DMS79 (cell line): Measurements from ENCODE around the gene IFT80.

Experiments
- DNase-seq: peaks from one replicate; lab custom pipeline; 2025; lab: John Stamatoyannopoulos, UW

Gene IFT80

DNA sequence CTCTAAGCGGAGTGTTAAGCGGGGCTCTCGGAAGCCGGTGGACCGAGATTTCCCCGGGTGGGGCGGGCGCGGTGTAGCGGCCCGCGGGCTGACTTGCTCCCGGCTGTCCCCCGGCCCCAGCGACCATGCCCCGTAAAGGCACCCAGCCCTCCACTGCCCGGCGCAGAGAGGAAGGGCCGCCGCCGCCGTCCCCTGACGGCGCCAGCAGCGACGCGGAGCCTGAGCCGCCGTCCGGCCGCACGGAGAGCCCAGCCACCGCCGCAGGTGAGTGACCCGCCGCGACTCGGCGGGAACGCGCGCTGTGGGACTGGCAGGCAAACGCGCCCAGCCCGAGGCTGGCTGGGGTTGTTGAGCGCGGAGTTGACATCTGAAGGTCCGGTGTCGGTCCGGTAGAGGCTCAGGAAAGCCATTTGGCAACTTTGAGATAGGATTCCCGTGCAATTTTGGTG is 1.7 kb upstream of the IFT80 start:
- no peak for DNase-seq

DNA sequence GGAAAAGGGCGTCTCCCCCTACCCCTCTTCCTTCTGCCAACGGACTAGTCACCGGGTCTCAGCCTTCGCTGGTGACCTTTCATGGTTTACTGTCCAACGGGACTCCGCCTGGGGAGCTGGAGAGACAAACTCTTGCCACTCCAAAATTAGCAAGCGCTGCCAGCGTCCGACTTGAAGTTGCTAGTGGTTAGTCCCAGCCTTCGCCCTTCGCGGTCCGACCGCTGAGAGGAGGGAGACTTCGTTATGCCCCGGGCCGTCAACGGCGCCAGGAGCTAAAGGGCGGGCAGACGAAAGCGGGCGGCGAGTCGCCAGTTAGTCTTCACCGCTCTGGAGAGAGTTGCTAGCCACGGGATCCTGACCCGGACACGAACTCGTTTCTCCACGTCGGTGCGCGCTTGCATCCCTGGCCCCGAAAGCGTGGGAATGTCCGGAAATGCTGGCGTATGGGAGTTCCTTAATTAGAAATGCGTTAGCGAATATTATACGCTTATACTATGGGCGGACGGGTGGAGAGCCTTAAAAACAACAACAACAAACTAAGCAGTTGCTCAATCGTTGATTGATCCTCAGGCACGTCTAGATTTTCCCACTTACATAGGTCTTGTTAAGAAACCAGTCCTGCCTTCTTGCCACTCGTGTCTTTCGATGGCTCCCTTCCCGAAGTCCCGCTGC is 1.1 kb upstream of the IFT80 start:
- DNase-seq: no peak

DNA sequence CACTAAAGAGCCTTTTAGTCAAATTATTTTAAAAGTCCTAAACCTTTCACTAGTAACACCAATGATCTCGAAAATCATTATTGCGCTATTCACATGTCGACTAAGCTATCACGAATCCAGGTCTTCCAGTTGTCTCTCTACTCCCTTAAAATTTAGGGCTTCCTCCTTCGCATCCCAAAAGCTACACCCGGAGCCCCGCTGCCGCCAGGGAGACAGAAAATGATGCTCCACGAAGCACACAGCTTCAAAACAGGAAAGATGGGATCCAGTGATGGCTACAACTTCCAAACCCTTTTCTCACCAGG is 253 bp downstream of the IFT80 start:
- DNase-seq: no peak

DNA sequence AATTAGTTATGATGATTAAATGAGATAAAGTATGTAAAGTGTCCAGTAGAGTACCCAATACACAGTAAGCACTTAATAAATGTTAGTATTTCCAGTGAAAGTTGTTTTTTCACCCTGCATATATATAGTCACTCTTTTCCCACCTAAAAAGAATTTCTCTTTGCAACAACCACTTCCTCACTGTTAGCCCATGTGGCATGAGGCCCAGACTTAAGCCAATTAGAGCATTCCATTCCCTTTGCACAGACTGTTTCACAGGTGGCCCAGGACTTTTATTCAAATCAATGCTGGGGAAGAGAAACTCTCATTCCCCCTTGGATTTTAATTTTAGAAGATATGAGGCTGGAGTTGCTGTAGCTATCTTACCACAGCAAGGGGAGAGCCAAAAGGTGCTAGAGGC is 3.7 kb downstream of the IFT80 start:
- DNase-seq: no peak

DNA sequence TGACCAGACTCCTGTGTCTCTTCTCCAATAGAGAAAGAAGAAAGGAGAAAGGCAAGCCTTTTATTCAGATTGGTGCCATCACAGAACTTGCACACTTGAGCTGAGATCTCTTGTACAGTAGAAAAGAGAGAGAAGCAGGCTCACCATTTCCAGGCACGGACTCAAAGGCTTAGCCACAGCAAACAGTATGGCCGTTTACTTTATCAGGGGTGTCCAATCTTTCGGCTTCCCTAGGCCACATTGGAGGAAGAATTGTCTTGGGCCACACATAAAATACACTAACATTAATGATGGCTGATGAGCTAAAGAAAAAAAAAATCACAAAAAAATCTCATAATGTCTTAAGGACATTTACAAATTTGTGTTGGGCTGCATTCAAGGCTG is 5.0 kb downstream of the IFT80 start:
- DNase-seq: no peak

DNA sequence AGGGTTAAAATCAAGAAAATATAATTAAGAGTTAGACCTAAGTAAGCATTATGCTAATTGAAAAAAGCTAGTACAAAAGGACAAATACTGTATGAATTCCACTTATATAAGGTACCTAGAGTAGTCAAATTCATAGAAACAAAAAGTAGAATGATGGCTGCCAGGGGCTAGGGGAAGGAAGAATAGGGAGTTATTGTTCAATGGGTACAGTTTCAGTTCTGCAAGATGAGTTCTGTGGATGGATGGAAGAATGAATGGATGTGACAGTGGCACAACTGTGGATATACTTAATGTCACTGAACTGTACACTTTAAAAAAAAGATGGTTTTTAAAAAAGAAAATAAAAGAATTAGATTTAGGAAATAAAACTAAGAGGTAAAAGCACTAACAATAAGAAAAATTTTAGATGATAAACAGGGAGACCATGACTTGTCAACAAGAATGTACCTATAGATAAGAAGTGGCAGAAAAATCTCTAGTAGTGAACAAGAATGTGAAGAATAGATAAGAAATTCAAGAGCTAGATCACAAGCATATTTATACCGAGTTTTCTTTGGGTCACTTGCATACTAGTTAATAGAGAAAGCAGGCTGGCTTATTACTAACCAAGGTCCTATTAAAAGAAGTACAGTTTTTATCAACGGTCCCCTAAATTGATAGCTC is 5.5 kb downstream of the IFT80 start:
- no peak for DNase-seq

DNA sequence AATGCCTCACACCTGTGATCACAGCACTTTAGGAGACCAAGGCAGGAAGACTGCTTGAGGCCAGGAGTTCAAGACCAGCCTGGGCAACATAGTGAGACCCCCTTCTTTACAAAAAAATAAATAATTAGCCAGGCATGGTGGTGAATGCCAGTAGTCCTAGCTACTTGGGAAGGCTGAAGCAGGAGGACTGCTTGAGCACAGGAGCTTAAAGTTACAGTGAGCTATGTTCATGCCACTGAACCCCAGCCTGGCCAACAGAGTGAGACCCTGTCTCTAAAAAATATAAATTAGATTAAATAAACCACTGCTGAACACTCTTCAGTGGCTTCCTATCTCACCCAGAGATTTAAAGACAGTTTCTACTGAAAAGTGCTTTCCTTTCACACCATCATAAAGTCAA is 6.2 kb downstream of the IFT80 start:
- no peak for DNase-seq

DNA sequence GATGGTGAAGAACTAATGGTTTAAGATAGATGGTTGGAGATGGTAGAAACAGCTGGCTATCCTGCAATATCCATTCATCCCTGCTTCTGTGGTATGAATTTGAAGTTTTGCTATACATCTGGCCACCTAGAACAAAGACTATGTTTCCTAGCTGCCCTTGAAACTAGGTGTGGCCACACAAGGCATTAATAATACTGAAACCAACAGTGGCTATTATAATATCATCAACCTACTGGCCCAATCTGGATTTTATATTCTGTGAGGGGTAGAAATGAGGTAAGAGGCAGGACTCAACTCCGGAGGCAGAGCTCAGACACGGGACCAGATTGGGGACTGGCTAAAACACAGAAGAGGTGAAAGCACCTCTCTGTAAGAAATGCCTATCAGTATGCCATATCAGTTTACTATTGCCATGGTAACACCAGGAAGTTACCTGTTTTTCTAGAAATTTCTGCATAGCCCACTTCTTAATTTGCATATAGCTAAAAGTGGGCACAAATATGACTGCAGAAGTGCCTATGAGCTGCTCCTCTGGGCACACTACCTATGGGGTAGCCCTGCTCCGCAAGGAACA is 8.4 kb downstream of the IFT80 start:
- no peak for DNase-seq

DNA sequence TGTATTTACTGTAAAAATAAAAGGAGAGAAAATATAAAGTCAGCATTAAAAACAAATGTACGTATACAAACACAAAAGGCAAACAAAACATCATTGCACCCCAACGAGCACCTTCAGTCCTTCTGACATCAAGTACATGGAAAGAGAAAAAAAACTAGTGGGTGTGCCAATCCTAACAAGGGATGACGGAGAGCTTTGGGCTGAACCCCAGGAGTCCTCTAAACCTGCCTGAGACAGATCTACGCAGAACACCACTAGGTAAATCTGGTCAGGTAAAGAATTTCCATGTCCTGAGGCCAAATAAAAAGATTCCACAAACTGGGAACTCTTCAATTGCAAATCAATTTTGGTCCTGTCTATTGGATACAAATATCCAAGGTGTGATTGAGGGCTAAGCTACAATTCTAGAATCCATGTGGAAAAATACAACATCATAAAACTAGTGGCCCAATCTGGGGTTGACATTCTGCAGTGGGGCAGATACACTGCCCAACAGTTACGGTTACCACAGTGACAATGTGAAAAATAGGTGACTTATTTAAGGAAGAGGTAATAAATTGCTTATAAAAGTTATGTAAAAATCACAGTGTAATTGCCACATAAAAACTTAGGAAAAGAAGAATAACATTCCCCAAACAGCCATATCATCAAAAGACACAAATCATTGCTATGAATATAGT is 14.2 kb downstream of the IFT80 start:
- DNase-seq: no peak

DNA sequence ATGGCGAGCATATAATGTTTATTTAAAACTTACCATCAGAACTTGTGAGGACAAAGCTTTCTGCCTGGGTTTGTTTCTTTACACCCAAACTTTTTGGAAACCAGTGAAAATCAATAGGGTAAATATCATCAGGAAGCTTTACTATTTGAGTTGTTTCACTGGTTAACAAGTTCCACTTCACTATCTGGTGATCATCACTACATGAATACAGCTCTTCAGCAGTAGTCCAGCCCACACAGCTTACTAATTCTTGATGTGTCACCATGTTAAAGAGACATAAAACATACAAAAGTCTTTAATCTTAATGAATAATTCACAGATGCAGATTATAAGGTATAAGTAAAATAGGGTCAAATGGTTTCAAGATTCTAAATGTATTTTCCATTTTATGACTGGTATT is 17.6 kb downstream of the IFT80 start:
- no peak for DNase-seq

DNA sequence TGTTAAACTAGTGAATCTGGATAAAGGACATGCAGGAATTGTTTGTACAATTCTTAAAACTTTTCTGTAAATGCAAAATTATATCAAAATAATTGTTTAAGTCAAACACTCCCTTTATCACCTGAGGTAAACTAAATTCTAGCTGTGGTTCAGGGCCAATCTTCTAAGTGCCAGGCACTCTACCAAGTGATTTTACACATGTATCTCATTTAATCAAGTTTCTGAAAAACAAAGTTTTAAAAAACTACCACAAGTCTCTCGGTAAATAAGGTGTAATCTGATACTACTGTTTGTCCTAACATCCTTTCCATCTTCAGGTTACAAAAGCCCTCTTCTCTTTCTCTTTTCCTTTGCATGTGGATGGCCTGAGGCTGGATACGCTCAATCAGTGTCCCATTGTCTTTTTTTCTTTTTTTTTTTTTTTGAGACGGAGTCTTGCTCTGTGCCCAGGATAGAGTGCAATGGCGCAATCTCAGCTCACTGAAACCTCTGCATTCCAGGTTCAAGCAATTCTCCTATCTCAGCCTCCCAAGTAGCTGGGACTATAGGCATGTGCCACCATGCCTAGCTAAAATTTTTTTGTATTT is 19.3 kb downstream of the IFT80 start:
- DNase-seq: no peak

DNA sequence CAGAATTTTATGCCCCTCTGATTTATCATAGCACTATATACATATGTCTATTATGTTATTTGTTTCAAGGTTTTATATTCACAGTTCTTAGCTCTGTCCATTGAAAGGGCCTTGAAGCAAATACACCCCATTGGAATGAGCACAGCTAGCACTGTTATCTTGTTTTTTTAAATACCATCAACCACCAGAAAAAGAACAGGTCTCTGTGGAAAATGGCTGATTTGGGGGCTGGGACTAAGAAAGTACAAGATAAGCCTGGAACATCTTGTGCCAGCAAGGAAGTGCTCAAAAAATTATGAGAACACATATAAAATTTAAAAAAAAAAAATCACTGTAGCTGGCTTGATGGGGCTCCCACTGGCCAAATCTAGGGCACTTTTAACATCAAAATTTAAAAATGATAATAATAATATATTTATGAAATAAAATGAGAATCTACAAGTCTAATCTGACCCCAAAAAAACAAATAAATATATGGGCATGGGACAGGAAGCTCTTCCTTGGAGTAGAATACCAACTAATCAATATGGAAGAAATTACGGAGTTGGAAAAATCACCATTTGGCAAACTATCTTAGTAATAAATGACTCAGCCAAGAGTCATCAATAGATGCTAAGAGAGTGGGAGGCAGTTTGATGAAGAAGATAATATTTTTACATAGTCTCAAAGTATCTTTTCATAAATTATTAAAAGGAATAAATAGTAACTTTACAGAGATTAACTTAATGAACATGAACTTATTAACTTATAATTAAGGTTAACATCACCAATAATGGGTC is 20.5 kb downstream of the IFT80 start:
- no peak for DNase-seq

DNA sequence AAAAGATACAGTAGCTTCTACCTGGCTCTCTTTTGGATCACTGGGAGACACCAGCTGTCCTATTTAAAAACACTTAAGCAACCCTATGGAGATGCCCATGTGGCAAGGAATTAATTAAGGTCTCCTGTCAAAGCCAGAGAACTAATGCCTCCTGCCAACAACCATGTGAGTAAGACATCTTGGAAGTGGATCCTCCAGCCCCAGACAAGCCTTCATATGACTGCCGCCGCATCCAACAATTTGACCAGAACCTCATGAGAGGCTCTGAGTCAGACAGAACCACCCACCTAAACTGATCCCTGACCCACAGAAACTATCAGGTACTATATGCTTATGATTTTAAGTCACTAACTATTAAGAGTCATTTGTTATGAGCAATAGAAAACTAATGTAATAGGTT is 22.3 kb downstream of the IFT80 start:
- no peak for DNase-seq

DNA sequence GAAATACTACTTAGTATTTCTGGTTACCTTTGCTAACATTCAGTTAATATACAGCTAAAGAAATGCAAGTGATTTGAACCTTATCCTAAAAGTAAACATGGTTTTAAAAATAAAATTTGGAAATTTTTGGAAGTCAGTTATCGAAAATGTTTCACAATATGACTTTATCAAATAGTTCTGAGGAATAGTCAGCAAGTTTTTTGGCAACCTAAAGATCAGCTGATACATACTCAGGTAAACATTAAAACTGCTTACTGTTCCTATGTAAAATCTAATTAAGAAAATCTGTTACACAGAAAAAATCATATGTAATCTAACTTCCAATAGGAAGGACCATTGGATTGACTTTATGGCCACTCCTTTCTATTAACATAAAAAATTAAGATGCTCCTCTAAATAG is 24.1 kb downstream of the IFT80 start:
- no peak for DNase-seq

DNA sequence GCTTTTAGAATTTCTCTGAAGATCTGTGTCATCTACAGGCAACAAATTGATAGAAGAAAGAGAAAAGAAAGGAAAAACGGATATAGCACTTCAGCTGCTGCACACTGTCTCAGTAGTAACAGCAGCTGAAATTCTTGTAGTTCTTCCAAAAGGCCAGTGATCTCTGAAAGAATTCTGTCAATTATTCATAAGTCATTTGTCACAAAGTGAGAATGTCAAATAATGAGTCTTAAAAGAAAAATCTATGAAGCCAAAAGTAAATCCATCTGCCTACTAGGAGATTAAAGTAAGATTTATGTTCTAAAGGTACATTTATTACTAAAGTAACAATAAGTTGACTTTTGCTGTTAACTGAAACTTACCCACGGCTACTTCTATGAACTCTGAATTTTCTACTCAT is 24.6 kb downstream of the IFT80 start:
- DNase-seq: no peak

DNA sequence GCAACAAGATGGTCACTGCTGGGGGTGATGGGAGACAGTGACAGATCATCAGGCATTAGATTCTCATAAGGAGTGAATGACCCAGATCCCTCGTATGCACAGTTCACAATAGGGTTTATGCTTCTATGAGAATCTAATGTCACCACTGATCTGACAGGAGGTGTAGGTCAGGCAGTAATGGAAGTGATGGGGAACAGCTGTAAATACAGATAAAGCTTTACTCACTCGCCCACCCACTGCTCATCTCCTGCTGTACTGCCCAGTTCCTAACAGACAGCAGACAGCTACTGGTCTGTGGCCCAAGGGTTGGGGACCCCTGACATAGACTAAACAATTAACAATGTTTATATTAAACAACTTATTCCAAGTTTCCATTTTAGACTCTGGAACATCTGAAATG is 25.4 kb downstream of the IFT80 start:
- DNase-seq: no peak

DNA sequence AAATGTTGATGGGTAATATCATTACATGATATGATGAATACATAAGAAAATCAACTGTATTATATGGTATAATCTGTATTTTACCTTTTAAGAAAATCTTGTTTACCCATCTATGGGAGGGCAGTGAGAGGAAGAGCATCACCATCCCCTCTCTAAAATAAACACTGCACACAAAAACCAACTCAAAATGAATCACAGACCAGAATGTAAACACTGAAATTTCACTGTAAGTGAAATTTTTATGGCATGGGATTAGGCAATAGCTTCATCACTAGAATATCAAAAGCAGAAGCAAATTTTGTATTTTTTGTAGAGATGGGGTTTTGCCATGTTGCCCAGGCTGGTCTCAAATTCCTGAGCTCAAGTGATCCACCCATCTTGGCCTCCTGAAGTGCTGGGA is 26.2 kb downstream of the IFT80 start:
- DNase-seq: no peak

DNA sequence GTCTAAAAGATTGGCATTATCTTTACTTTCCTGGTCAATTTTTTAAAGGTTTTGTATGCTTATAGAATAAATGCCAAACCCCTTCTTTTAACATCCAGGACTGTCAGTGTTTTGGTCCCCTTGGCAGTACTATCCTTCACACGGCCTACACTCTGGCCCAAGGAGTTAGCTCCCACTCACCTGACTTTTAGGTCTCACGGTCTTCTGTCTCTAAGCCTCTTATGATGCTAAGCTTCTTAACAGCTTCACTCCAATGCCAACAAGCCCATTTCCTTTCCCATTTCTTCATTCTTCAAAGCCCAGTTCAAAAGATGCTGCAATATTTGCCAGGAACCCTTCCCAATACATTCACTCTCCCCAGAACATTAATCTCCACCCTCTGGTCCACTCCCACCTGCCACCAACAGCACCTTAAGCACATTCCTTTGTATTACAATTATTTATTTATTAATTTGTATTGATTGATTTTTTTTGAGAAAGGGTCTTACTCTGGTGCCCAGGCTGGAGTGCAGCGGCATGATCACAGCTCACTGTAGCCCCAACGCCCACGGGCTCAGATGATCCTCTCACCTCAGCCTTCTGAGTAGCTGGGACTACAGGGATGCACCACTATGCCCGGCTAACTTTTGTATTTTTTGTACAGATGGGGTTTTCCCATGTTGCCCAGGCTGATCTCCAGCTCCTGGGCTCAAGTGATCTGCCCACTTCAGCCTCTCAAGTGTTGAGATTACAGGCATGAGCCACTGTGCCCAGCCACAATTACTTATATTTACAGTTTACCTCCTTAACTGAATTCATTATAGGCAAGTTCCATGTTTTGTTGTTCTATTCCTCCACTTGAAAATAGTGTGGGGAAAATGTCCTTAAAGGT is 27.8 kb downstream of the IFT80 start:
- peak; percentile 6 for DNase-seq

DNA sequence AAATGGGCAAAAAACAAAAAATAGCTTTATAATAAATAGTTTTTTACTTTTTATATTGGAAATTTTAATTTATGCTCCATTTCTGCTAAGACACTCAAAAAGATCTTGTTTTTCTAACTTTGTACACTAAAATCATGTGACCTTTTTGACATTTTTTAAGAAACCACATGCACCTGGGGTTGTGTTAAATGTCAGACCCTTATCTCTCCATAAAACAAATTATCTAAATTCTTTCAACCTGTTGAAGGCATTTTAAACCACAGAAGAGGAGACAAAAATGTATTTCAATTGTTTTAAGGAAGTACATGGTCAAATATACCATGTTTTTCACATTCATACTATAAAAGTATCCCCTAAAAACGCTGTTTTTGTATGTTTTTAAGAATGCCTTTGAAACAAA is 29.2 kb downstream of the IFT80 start:
- DNase-seq: no peak

DNA sequence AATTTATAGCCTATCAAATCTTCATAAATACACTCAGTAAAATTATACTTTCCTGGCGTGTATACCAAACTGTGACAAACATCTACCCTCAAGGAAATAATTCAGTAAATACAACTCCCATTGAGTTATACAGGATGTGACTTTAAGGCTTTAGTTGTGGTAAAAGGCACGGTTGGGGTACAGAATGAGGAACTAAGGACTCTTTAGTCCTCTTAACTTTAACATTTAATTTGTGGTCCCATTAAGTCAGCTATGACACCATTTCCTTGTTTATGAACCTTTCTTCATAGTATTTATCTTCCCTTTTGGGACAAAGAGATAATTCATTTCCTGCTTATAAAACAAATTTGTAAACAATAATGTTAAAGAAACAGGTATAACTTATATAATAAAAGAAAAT is 30.2 kb downstream of the IFT80 start:
- DNase-seq: no peak

DNA sequence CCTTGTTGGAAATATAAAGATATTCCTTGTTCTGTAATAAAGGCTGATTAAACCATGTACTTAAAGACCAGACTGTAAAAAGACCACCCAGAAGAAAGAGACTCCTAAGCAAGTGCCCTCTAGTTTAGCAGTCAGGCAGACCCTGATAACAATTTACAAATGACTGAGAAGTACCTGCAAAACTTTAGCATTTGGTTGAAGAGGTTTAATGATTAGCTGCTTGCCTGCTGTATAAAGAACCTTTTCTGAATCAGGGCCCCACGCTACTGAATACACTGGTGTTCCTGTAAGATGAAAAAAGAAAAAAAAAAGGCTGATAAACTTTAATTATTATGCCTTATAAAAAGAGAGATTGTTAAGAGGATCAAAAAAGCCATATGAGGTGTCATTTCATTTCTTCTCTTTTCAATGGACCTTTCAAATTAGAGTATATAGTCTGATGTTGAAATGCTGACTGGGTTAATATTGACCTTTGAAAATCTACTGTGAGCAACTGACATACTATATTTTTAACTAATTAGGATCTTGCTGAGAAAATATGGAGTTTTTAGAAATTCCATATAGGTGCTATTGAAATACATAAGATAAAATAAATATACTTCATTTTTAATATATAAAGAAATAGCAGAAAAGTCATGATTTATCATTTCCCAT is 33.0 kb downstream of the IFT80 start:
- no peak for DNase-seq
